ENCODE data around the gene SORCS2. TPM values are rescaled to one million over a fixed set of nuclear protein-coding genes. Genes with fewer than 3 reads are reported as not detected.
A peak's percentile ranks its signal among the peaks of the same experiment; 100 is the strongest.

The SORCS2 gene
- total RNA-seq, 1 donor from 2014 or later: 4.9 TPM

- DNase-seq (ENCODE audit: low spot score in 2 of 2): no peak
- no peak for FAIRE-seq
Measured at GRCh38 chr4:7503559-7504249, 311.4 kb downstream of the SORCS2 start.

GRCh38 chr4:7505116-7505900, 313.0 kb downstream of the SORCS2 start:
- no peak for DNase-seq (ENCODE audit: low spot score in 2 of 2)
- FAIRE-seq: no peak

GRCh38 chr4:7506119-7506518, 313.8 kb downstream of the SORCS2 start:
- no peak for FAIRE-seq
- DNase-seq (ENCODE audit: low spot score in 2 of 2): no peak

GRCh38 chr4:7506572-7506971, 314.2 kb downstream of the SORCS2 start:
- DNase-seq (ENCODE audit: low spot score in 2 of 2) (no peak), FAIRE-seq (no peak)

- DNase-seq (ENCODE audit: low spot score in 2 of 2) (no peak), FAIRE-seq (no peak)
Measured at GRCh38 chr4:7507381-7507780, 315.0 kb downstream of the SORCS2 start.

GRCh38 chr4:7510066-7510465, 317.7 kb downstream of the SORCS2 start:
- DNase-seq (ENCODE audit: low spot score in 2 of 2): no peak
- no peak for FAIRE-seq

GRCh38 chr4:7510538-7510937, 318.2 kb downstream of the SORCS2 start:
- no peak for FAIRE-seq
- DNase-seq (ENCODE audit: low spot score in 2 of 2): no peak

GRCh38 chr4:7511525-7511924, 319.2 kb downstream of the SORCS2 start:
- FAIRE-seq: no peak

GRCh38 chr4:7512428-7512827, 320.1 kb downstream of the SORCS2 start:
- DNase-seq (ENCODE audit: low spot score in 2 of 2) (no peak), FAIRE-seq (no peak)

More at GRCh38 chr4:7511525-7511924, 319.2 kb downstream of the SORCS2 start:
- no peak for DNase-seq (ENCODE audit: low spot score in 2 of 2)

- no peak for FAIRE-seq
- DNase-seq (ENCODE audit: low spot score in 2 of 2): no peak
Measured at GRCh38 chr4:7512946-7513345, 320.6 kb downstream of the SORCS2 start.

- FAIRE-seq: no peak
- peak in 1 of 2 donors; percentile 37 for DNase-seq (ENCODE audit: low spot score in 2 of 2)
Measured at GRCh38 chr4:7513671-7514070, 321.3 kb downstream of the SORCS2 start.

GRCh38 chr4:7514281-7514680, 321.9 kb downstream of the SORCS2 start:
- DNase-seq (ENCODE audit: low spot score in 2 of 2): no peak
- FAIRE-seq: no peak

GRCh38 chr4:7514789-7515188, 322.5 kb downstream of the SORCS2 start:
- no peak for DNase-seq (ENCODE audit: low spot score in 2 of 2)

GRCh38 chr4:7515390-7515902, 323.1 kb downstream of the SORCS2 start:
- DNase-seq (ENCODE audit: low spot score in 2 of 2) (no peak), FAIRE-seq (no peak)

More at GRCh38 chr4:7514789-7515188, 322.5 kb downstream of the SORCS2 start:
- FAIRE-seq: no peak

- DNase-seq (ENCODE audit: low spot score in 2 of 2) (no peak), FAIRE-seq (no peak)
Measured at GRCh38 chr4:7516096-7516772, 323.9 kb downstream of the SORCS2 start.

GRCh38 chr4:7516773-7517144, 324.4 kb downstream of the SORCS2 start:
- no peak for DNase-seq (ENCODE audit: low spot score in 2 of 2)
- FAIRE-seq: no peak

- FAIRE-seq (no peak), DNase-seq (ENCODE audit: low spot score in 2 of 2) (no peak)
Measured at GRCh38 chr4:7518871-7519637, 326.7 kb downstream of the SORCS2 start.

- FAIRE-seq: no peak
- no peak for DNase-seq (ENCODE audit: low spot score in 2 of 2)
Measured at GRCh38 chr4:7519638-7520376, 327.5 kb downstream of the SORCS2 start.

- FAIRE-seq (no peak), DNase-seq (ENCODE audit: low spot score in 2 of 2) (no peak)
Measured at GRCh38 chr4:7521666-7522065, 329.3 kb downstream of the SORCS2 start.
